Right lobe of liver (tissue), 4 donors: Measurements from ENCODE around the gene MYL7.

ENCODE experiments used
- POLR2A ChIP-seq: fragments of 450-650 bp; IDR thresholded peaks from one replicate; pipeline ENCODE4 v1.6.1; 2017; ENCODE audit warnings: antibody characterized with exemption, mild to moderate bottlenecking
- TF ChIP-seq, protein P1 (sequence below), 4 donors: fragments of 200-600 bp in 3 of 4; fragments of 450-650 bp in 1 of 4; IDR thresholded peaks; one replicate each; pipeline versions ENCODE4 v1.5.1 to v1.8.0; 2016 to 2022; ENCODE audit warnings: antibody characterized with exemption in 4 of 4, mild to moderate bottlenecking in 2 of 4
- donor health status: DM: no; HTN: no; CAD: no.
- donor health status: DM: no; HTN: no; CAD: no.
- donor health status: DM: no; HTN: yes; CAD: no.

DNA sequence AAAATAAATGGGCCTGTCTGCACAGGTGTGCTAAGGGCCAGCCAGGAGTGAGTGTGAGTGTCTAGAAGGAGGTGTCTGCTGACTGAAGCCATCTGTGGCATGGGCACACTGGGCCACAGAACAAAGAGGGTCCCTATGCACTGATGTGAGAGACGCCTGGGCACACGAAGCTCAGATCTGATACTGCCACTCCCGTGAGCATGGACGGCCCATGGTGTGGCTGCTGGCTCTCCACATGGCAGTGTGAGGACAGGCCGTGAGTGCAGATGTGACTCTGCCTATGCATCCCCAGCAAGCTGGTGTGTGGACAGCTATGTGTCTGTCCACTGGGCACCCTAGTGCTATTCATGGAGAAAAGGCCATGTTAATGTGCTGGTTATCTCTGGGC lies 12.8 kb upstream of the MYL7 start:
- TF ChIP-seq, protein P1, sequence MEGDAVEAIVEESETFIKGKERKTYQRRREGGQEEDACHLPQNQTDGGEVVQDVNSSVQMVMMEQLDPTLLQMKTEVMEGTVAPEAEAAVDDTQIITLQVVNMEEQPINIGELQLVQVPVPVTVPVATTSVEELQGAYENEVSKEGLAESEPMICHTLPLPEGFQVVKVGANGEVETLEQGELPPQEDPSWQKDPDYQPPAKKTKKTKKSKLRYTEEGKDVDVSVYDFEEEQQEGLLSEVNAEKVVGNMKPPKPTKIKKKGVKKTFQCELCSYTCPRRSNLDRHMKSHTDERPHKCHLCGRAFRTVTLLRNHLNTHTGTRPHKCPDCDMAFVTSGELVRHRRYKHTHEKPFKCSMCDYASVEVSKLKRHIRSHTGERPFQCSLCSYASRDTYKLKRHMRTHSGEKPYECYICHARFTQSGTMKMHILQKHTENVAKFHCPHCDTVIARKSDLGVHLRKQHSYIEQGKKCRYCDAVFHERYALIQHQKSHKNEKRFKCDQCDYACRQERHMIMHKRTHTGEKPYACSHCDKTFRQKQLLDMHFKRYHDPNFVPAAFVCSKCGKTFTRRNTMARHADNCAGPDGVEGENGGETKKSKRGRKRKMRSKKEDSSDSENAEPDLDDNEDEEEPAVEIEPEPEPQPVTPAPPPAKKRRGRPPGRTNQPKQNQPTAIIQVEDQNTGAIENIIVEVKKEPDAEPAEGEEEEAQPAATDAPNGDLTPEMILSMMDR (IDR thresholded peaks at IDR 0.05): no peak
- TF ChIP-seq POLR2A: no peak
